HG03460 (cell line): Measurements from ENCODE around the gene C1QL1.
"Not testable (repeated sequence)": the region's sequence is repeated elsewhere in the genome, so short reads cannot be mapped to it uniquely, and the experiment has no call there.

Experiments used
- ATAC-seq: cut with Tn5 transposase; IDR thresholded peaks from one replicate; pipeline ENCODE4 v1.9.1; 2021; ENCODE audit not compliant: unreplicated experiment

Gene C1QL1

GRCh38 chr17:44965481-44966234 lies 2.4 kb downstream of the C1QL1 start:
- no peak for ATAC-seq

DNA sequence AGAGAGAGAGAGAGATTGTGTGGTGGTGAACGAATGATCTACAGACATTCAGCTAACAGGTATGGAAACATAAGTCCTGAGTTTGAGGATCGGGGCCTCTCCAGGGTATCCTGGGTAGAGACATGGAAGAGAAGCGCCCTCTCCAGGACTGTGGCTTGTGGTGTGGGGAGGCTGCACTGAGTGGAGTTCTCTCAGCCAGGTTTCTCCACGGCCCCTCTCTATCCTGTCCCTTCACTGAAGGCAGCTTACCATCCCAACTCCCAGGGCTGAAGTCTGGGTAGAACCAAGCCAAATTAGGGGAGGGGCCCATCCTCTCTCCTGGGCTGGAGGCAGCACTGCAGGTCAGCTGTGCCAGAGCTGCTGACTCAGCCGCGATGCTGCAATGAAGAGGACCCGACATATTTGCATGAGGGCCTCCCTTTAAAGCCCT lies 6.2 kb downstream of the C1QL1 start:
- ATAC-seq = no peak

DNA sequence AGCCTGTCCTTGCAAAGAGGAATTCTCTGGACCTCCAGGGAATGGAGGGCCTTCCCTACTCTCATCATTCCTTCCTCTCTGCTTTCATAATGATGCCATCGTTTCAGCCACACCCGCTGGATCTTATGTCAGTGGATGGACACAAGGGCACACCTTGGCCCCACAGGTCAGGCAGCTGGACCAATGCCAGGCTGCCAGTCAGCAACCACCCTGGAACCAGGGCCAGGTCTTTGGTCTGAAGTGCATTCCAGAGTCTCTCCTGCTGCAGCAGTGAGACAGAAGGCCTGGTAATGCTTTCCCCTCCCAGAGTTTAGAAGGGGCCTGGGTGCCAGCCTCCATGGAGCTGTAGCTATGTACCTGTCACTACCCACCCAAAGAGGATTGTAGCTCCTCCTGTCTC lies 7.4 kb downstream of the C1QL1 start:
- no peak for ATAC-seq

- ATAC-seq = no peak
Measured at GRCh38 chr17:44959821-44960531, 8.1 kb downstream of the C1QL1 start.

- no peak for ATAC-seq
Measured at GRCh38 chr17:44956998-44957981, 10.8 kb downstream of the C1QL1 start.

DNA sequence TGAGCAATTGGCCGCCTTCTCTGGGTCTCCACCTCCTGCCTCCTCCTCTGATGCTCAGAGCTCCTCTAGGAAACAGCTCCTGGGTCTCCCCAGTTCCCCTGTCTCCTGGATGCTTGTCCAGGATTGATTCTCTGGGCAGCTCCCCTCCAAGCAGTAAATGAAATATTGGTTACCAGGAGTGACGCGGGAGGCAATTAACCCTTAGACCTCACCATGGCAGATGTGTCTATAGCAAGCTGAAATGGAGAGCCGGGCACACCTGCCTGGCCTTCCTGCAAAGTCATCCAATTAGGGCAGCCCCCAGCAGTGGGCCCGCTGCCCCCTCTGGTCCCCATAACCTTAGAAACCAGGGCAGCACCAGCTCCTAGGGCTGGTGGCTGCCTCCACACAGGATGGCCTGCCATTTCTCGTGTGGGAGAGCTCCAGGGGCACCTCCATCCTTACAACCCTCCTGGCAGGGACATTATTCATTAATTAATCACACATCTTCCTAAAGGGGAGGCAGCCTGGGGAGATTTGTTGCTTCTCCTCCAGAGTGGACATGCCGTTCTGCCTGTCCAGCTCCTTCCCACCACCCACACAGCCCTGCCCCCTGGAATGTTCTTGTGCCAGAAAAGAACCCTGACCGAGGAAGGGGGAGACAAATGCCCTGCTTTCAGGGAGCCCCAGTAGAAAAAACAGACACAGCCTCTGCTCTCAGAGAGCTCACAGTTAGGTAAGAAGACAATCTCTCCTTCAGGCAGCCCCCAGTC lies 12.3 kb downstream of the C1QL1 start:
- ATAC-seq = no peak

- no peak for ATAC-seq
Measured at GRCh38 chr17:44952946-44953475, 15.1 kb downstream of the C1QL1 start.

GRCh38 chr17:44948315-44948795 lies 19.7 kb downstream of the C1QL1 start:
- ATAC-seq = no peak

GRCh38 chr17:44947461-44948314 lies 20.4 kb downstream of the C1QL1 start, which contains the start of gene KIF18B:
KIF18B (minus strand) TSS chr17:44947773; CDS start chr17:44936344, 11,429 bp downstream.
- ATAC-seq = peak; percentile 76

- not testable (repeated sequence) for ATAC-seq
Measured at GRCh38 chr17:44945652-44946051, 22.5 kb downstream of the C1QL1 start.

- ATAC-seq = no peak
Measured at GRCh38 chr17:44942456-44942855, 25.6 kb downstream of the C1QL1 start.

DNA sequence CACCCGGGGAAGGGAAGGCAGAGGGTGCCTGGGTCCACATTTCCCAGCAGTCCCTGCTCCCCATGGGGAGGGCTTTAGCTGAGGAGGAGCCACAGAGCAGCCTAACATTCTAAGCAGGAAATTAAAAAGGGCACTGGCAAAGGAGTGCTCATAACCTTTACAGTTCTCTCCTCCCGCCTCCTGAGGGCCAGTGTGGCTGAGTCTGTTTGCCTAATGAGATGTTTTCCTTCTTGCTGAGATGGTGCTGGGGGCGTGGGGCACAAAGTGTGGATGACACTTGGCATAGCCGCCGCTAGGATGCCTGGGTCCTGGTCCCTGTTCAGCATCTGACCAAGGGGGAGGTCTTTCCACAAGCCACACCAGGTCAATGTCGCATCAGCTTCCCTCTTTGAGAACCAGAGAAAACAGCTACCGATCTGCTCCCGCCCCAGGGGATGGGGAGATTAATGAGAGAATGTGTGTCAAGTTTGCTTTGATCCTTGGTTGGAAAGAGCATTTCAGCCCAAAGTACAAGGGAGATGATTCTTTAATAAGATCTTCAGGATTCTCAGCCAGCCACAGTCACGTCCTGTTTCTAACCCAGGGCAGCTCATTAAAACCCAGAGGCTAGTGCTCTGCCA lies 26.3 kb downstream of the C1QL1 start:
- no peak for ATAC-seq

DNA sequence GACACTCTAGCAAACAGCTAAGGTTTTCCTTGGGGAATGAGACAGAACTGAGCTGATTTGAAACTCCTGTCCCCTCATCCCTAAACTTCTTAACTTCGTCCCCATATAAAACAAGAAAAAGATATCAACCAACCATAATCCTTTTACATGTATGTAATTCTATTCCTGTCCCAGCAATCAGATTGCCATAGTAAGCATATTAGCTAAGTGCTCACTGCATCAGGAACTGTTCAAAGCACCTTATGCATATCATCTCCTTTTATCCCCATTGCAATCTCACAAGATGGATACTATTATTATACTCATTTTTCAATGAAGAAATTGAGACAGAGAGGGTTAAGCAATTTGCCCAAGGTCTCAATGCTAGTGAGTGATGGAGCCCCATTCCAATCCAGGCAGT lies 27.3 kb downstream of the C1QL1 start:
- ATAC-seq = no peak

GRCh38 chr17:44940317-44940716 lies 27.8 kb downstream of the C1QL1 start:
- ATAC-seq = no peak

- no peak for ATAC-seq
Measured at GRCh38 chr17:44935116-44935515, 33.0 kb downstream of the C1QL1 start.

- ATAC-seq = no peak
Measured at GRCh38 chr17:44934745-44935105, 33.4 kb downstream of the C1QL1 start.

DNA sequence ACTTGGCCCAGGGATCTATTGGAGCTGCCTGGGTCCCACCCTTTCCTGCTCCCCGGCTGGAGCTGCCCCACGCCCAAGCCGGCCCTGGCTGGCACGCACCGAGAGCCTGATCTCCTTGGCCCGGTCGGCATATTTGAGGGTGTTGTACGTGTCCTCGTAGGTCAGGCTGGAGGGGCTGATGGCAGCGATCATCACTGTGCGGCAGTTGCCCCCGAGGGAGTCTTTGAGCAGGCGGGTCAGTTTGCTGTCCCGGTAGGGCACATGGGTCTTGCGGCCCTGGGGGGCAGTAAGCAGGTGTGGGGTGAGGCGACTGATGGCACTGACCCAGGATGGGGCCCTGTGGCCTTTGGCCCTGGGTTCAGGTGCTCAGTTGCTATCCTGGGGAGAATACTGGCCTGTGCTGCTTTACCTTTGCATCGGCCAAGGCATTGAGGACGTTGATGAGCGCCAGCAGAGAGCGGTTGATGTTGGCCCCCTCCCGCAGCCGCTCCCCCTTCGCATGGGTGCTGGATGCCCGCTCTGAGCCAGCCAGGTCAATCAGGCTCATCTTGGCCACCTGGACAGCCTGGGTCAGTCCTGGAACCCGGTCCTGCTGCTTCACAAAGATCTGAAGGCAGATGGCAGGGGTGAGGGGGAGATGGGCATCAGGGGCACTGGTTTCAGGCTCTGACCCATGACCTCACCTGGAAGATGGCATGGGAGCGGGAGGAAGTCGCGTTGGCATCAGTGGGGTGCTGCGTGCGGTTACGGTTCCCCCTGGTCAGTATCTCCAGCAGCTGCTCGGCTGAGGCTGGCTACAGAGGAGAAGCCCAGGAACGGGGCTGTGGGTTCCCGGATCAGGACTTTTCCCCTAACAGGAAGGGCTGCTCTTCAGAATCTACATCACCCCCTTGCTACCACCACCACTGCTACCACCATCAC lies 34.0 kb downstream of the C1QL1 start:
- ATAC-seq = no peak

GRCh38 chr17:44932787-44933097 lies 35.4 kb downstream of the C1QL1 start:
- no peak for ATAC-seq
